GM10847 (cell line): Measurements from ENCODE around the gene AFF1.

Experiments
- POLR2A ChIP-seq: IDR thresholded peaks from 2 replicates; pipeline ENCODE4 v1.6.1; 2011; ENCODE audit not compliant: insufficient read length; ENCODE audit errors: extremely low read depth

Gene AFF1

GRCh38 chr4:86934771-86935565 lies at the start of gene AFF1:
TSS of gene AFF1 (plus strand) at chr4:86935011. CDS start at chr4:86948534, 13,523 bp downstream.
- peak; percentile 93 for TF ChIP-seq POLR2A

GRCh38 chr4:86890790-86891189 lies 44.0 kb upstream of the AFF1 start:
- no peak for TF ChIP-seq POLR2A

GRCh38 chr4:86891762-86892635 lies 42.8 kb upstream of the AFF1 start, which contains the start of gene C4orf36:
TSS of gene C4orf36 (minus strand) at chr4:86892422. CDS start at chr4:86891520, 902 bp downstream.
- no peak for TF ChIP-seq POLR2A

- no peak for TF ChIP-seq POLR2A
Observed at GRCh38 chr4:86892636-86892960, 42.2 kb upstream of the AFF1 start.

GRCh38 chr4:86893136-86893535 lies 41.7 kb upstream of the AFF1 start:
- no peak for TF ChIP-seq POLR2A

GRCh38 chr4:86894455-86894854 lies 40.4 kb upstream of the AFF1 start:
- TF ChIP-seq POLR2A, result no peak

- no peak for TF ChIP-seq POLR2A
Observed at GRCh38 chr4:86895692-86896488, 38.9 kb upstream of the AFF1 start.

- TF ChIP-seq POLR2A, result no peak
Observed at GRCh38 chr4:86896596-86896995, 38.2 kb upstream of the AFF1 start.

GRCh38 chr4:86898562-86898961 lies 36.2 kb upstream of the AFF1 start:
- no peak for TF ChIP-seq POLR2A

- no peak for TF ChIP-seq POLR2A
Observed at GRCh38 chr4:86901864-86902263, 32.9 kb upstream of the AFF1 start.

- no peak for TF ChIP-seq POLR2A
Observed at GRCh38 chr4:86908251-86908657, 26.6 kb upstream of the AFF1 start.

- TF ChIP-seq POLR2A, result no peak
Observed at GRCh38 chr4:86909546-86910295, 25.1 kb upstream of the AFF1 start.

- TF ChIP-seq POLR2A, result no peak
Observed at GRCh38 chr4:86910369-86910768, 24.4 kb upstream of the AFF1 start.

GRCh38 chr4:86910820-86911684 lies 23.8 kb upstream of the AFF1 start:
- no peak for TF ChIP-seq POLR2A
